A673 (cell line): Measurements from ENCODE around the gene FSTL4. TPM values are rescaled to one million over a fixed set of nuclear protein-coding genes. Genes with fewer than 3 reads are reported as not detected.

ENCODE experiments used
- BruUV-seq: library from RNA; stranded (reverse); fragments of 400-500 nt; replicated peaks from 2 replicates; lab custom pipeline; 2021; lab: Mats Ljungman, UMichigan
- CTCF ChIA-PET: fragments of 300-600 bp; sonication (Branson Sonifier 250); formaldehyde crosslinking; loops from one replicate; lab custom pipeline; 2022; ENCODE audit warnings: antibody characterized with exemption; lab: Charles Lee
- POLR2A ChIA-PET: fragments of 300-600 bp; sonication (Branson Sonifier 250); formaldehyde crosslinking; loops from one replicate; lab custom pipeline; 2022; ENCODE audit warnings: antibody characterized with exemption; ENCODE audit not compliant: low non-redundant PET; lab: Charles Lee
- DNase-seq: peaks from one replicate; pipeline ENCODE4 v3.0.0-alpha.2; 2015; ENCODE audit warnings: low spot score
- H3K27ac ChIP-seq: fragments of 200-600 bp; sonication (generic); 2 replicates; pipeline ENCODE4 v1.5.1; 2016; ENCODE audit warnings: mixed run types, low read depth, mild to moderate bottlenecking, mixed read lengths, antibody characterized with exemption, low read length; ENCODE audit not compliant: poor library complexity, severe bottlenecking
- H3K27me3 ChIP-seq: fragments of 200-600 bp; sonication (generic); replicated peaks from 2 replicates; pipeline ENCODE4 v1.6.1; 2017; ENCODE audit warnings: mixed run types, low read depth, mild to moderate bottlenecking, mixed read lengths, antibody characterized with exemption, low read length; ENCODE audit not compliant: insufficient read depth, poor library complexity
- H3K36me3 ChIP-seq: fragments of 200-600 bp; sonication (generic); 2 replicates; pipeline ENCODE4 v1.6.1; 2016; ENCODE audit warnings: mixed run types, mild to moderate bottlenecking, mixed read lengths, antibody characterized with exemption, low read length; ENCODE audit not compliant: insufficient read depth, poor library complexity, severe bottlenecking
- H3K4me1 ChIP-seq: fragments of 200-600 bp; sonication (generic); 2 replicates; pipeline ENCODE4 v1.6.1; 2017; ENCODE audit warnings: mixed run types, mild to moderate bottlenecking, mixed read lengths, antibody characterized with exemption, low read length; ENCODE audit not compliant: insufficient read depth, poor library complexity, severe bottlenecking
- H3K4me3 ChIP-seq: fragments of 200-600 bp; sonication (generic); 2 replicates; pipeline ENCODE4 v1.5.1; 2016; ENCODE audit warnings: low read depth, mixed run types, mild to moderate bottlenecking, mixed read lengths, low read length; ENCODE audit not compliant: poor library complexity, severe bottlenecking
- H3K9me3 ChIP-seq: fragments of 200-600 bp; sonication (generic); 2 replicates; pipeline ENCODE4 v1.6.1; 2016; ENCODE audit warnings: mixed run types, low read depth, mild to moderate bottlenecking, mixed read lengths, antibody characterized with exemption, low read length; ENCODE audit not compliant: poor library complexity, severe bottlenecking
- CTCF ChIP-seq: fragments of 300-800, 200-600 bp; sonication (generic); conservative IDR thresholded peaks from 2 replicates; pipeline ENCODE4 v1.5.1; 2017; ENCODE audit warnings: low read depth, mild to moderate bottlenecking, antibody characterized with exemption, low read length, moderate library complexity, mixed read lengths
- EZH2 ChIP-seq: fragments of 200-600 bp; sonication (generic); IDR thresholded peaks from 2 replicates; pipeline ENCODE4 v1.6.1; 2017; ENCODE audit warnings: borderline replicate concordance, low read depth, mild to moderate bottlenecking, mixed read lengths, antibody characterized with exemption, low read length; ENCODE audit not compliant: poor library complexity, severe bottlenecking
- intact Hi-C: fragments of 100-400 bp; cut with micrococcal nuclease; formaldehyde crosslinking; loops from one replicate; pipeline ENCODE4 v1.10.0; 2022; ENCODE audit not compliant: unreplicated experiment
- total RNA-seq: library from RNA; stranded (reverse); gene quantifications from 2 replicates; pipeline ENCODE4 v1.2.3, GENCODE V29; 2021

The FSTL4 gene
- total RNA-seq, 1 experiment from 2014 or later: 0.86 TPM

GRCh38 chr5:133430095-133430494 is 182.2 kb downstream of the FSTL4 start:
- DNase-seq: no peak
- intact Hi-C loops: no loop called here
- POLR2A ChIA-PET: no interaction called here
- H3K27me3 ChIP-seq: no peaks in the 10 kb centered on the region
- H3K36me3 ChIP-seq: no peaks in the 10 kb centered on the region
- TF ChIP-seq CTCF: no peak
- TF ChIP-seq EZH2: no peak
- no TSS peak for BruUV-seq
- no peak overlapping the region for H3K4me3 ChIP-seq
- CTCF ChIA-PET: no interaction called here
- H3K27ac ChIP-seq: no peak overlapping the region
- peaks cover 6% of the 10 kb centered on the region for H3K4me1 ChIP-seq
- H3K9me3 ChIP-seq: no peaks in the 10 kb centered on the region

GRCh38 chr5:133429046-133429445 is 183.3 kb downstream of the FSTL4 start:
- CTCF ChIA-PET: no interaction called here
- no peaks in the 10 kb centered on the region for H3K27me3 ChIP-seq
- H3K9me3 ChIP-seq: no peaks in the 10 kb centered on the region
- no peak overlapping the region for H3K27ac ChIP-seq
- TF ChIP-seq EZH2 (no peak), CTCF (no peak)
- intact Hi-C loops: no loop called here
- no peak overlapping the region for H3K4me3 ChIP-seq
- H3K4me1 ChIP-seq: peaks cover 14% of the 10 kb centered on the region
- POLR2A ChIA-PET: no interaction called here
- no peaks in the 10 kb centered on the region for H3K36me3 ChIP-seq
- BruUV-seq: no TSS peak
- no peak for DNase-seq

- no TSS peak for BruUV-seq
- POLR2A ChIA-PET: no interaction called here
- no peak overlapping the region for H3K4me3 ChIP-seq
- intact Hi-C loops: no loop called here
- TF ChIP-seq EZH2 (no peak), CTCF (no peak)
- peaks cover 17% of the 10 kb centered on the region for H3K4me1 ChIP-seq
- CTCF ChIA-PET: no interaction called here
- no peaks in the 10 kb centered on the region for H3K27me3 ChIP-seq
- no peak overlapping the region for H3K27ac ChIP-seq
- H3K36me3 ChIP-seq: no peaks in the 10 kb centered on the region
- DNase-seq: no peak
- H3K9me3 ChIP-seq: no peaks in the 10 kb centered on the region
Measured at GRCh38 chr5:133428072-133428660, 184.2 kb downstream of the FSTL4 start.
